ENCODE results near the gene ACTN1.

Gene ACTN1

GRCh38 chr14:68968721-68969120, 10.4 kb downstream of the ACTN1 start:
- no peak for DNase-seq

GRCh38 chr14:68968051-68968450, 11.1 kb downstream of the ACTN1 start:
- DNase-seq = no peak

GRCh38 chr14:68967459-68967940, 11.6 kb downstream of the ACTN1 start:
- no peak for DNase-seq

- DNase-seq = no peak
Measured at GRCh38 chr14:68966872-68967301, 12.2 kb downstream of the ACTN1 start.

DNA sequence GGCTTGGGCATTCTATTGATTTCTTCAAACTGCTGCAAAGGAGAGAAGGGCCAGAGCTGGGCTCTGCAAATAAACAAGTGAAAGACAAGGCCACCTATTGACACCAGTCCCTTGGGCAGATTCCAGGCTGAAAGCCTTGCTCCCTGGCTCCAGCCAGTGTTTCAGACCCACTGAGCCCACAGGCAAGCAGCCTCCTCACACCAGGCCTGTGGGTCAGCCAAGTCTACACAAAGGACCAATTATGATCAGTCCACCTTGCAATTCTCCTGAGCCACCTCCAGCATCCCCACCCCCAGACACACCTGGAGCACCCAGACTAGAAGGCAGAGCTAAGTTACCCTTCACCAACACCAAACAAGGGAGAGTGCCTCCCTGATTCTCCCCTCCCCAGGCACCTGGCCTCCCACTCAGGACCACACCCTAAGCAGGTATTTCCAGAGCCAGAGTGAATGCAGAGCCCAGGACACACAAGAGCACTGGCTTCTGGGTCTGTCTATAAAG, 13.8 kb downstream of the ACTN1 start:
- no peak for DNase-seq

DNA sequence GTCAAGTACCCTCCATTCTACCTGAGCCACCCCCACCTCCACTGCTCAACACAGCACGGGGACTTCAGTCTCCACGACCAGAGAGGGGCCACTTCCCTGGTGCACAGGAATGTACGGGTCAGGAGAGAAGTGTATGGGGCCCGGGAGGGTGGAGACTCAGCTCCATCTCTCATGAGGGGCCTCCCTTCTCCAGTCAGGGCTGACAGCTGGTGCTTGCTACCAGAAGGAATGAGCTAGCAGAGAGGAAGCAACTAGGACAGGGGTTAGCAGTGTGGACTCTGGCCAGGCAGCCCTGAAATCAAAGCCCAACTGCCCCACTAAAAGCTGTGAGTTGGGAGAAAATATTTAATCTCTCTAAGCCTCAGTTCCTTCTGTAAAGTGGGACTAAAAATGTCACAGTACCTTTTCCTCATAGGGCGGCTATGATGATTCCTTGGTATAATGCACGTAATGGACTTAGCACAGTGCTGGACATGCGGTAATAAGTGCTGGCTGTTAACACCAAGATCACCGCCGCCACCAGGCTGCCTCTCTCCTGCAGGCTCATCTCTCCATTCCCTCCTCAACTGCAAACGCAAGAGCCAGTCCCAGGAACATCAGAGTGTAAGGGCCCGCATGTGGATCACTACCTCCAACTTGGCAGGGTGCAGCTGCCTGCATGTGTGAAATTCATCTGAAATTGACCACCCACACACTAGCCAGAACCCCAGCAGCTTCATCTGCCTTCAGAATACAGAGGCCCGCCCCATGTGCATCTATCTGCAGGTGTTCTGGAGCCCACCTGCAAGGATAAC, 14.6 kb downstream of the ACTN1 start:
- no peak for DNase-seq

- no peak for DNase-seq
Measured at GRCh38 chr14:68962681-68963080, 16.4 kb downstream of the ACTN1 start.

DNA sequence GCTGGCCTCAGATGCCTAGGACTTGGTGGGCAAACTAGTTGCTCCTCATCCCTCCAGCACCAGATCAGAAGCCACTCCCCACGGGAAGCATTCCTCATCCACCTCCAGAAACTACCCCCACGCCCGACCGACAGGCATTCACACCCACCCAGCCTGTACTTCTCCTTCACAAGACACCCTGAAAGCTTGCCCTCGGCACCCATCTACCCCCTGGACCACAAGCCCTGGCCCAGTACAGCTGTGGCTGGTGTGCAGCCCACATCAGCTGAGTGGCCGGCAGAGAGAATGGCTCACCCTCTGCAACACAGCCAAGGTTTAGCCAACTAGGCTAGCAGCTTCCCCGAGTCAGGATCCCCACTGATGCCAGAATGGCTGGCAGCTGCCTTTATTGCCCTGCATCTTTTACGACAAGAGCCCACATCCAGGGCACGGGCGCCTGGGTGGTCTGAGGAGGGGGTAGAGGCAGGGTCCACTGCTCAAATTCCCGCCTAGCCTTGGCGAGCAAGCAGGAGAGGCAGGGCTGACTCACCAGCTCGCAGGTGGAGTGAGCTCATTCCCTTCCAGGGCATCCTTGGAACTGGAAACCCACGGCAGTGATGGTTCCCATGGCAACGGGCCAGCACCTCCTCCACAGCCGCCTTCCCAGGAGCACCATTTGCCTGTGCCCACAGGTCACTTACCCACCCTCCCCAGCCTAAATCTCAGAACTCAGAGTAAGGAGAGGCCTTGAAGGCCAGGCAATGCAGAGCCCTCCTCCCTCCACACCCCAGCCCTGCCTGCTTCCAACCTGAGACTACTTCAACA, 17.1 kb downstream of the ACTN1 start:
- DNase-seq = peak; percentile 83

DNA sequence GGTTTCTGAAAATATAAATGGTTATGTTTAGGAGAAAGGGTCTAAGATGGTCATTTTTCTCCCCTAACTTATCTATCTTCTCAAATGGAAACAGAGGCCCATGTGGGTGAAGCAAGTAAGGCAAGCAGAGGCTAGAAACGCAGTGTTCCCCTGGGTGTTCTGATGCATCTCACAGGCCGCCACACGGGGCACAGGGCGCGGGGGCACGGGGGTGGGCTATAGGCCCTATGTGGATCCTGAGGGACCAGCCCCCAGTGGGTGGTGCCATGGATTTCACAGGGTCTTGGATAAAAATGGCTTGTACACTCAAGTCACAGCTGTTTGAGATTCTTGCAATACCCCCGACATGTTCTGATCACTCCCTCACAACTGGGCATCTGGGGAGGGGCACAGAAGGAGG, 17.7 kb downstream of the ACTN1 start:
- no peak for DNase-seq

DNA sequence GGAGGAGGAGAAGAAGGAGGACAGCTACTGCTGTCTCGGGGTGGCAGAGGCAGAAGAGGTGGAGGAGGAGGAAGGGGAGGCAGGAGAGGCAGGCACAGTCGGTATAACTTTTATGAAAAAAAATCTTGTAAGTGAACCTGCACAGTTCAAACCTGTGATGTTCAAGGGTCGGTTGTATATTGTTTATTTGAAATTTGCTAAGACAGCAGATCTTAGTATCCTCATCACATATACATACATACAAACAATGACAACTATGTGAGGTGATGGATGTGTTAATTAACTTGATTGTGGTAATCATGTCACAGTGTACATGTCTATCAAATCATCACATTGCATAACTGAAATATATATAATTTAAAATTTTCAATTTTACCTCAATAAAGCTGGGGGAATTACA, 19.0 kb downstream of the ACTN1 start:
- no peak for DNase-seq

GRCh38 chr14:68959035-68959434, 20.1 kb downstream of the ACTN1 start:
- no peak for DNase-seq

- DNase-seq = no peak
Measured at GRCh38 chr14:68958553-68958952, 20.5 kb downstream of the ACTN1 start.

DNA sequence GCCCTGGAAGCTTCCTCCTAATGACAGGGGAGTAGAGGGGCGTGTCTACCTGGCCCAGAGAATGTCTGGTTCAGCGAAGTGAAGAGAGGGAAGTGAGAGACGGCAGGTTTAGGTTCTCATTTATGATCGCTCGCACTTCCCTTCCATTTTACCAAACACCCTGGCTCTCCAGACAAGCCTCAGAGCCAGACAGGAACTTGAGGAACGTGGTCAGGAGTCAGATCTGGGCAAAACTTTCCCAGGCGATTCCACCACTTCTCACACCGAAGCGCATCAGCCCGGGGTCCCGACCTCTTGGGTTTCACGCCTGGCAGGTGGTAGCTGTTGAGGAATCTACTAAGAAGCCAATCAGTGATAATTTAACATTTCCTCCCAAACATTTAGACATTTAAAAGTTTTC, 21.3 kb downstream of the ACTN1 start:
- no peak for DNase-seq

- no peak for DNase-seq
Measured at GRCh38 chr14:68956724-68957123, 22.4 kb downstream of the ACTN1 start.

DNA sequence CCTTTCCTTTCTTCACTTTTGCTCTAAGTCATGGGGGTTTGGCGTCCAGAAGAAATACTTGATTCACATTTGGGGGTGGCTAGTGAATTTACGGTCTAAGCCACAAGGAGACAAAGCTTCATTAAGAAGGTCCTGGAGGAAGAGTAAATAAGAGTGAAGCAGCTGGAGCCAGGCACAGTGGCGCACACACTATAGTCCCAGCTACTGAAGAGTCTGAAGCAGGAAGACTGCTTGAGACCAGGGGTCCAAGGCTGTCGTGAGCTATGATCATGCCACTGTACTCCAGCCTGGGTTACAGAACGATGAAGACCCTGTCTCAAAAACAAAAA, 23.3 kb downstream of the ACTN1 start:
- DNase-seq = no peak

GRCh38 chr14:68955164-68955850, 23.8 kb downstream of the ACTN1 start:
- DNase-seq = no peak

DNA sequence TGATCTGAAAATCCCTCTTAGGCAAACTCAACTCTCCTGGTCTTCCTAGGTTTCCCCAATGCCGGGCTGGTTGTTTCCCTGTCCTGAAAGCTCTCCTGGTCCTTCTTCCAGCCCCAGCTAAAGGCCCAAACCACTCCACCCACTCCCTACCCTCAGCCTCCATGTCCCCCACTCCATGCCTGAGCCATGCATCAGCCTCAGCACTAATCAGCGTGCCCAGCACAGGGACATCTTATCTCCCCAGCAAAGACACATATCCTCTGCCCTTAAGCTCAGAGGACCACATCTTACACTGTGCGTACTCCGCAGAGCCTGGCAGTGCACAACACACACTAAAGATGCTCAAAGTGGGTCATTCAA, 25.9 kb downstream of the ACTN1 start:
- no peak for DNase-seq

GRCh38 chr14:68952531-68953195, 26.4 kb downstream of the ACTN1 start:
- DNase-seq = no peak

DNA sequence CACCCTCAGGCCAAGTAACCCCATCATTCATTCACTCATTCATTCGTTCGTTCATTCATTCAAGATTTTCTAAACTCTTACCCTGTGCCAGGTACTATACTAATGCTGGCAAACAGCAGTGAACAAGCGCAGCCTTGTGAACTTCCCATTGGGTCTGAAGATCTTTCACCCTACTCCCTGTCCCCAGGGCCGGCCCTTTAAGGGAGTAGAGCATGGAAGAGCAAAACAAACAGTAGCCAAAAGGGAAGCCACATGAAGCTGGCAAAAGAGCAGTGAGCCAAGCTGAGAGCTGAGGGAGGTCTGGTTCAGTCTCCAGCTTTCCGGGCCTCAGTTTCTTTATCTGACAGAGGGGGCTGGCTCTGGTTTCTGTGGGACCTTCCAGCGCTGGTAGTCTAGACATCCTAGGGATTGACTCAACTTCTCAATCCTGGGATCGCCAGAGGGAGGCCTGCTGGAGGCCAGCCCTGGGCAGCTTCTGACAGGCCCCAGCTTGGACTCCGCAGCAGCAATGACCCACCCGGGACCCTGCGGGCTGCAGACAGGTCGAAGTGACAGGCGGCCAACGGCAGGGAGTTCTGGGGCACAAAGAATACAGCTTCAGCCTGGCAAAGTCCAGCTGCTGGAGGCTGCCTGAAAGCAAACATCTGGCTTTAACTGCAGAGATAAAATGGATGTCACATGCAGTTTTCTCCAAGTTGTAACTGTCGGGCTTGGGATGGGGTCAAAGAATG, 27.1 kb downstream of the ACTN1 start:
- DNase-seq = no peak

DNA sequence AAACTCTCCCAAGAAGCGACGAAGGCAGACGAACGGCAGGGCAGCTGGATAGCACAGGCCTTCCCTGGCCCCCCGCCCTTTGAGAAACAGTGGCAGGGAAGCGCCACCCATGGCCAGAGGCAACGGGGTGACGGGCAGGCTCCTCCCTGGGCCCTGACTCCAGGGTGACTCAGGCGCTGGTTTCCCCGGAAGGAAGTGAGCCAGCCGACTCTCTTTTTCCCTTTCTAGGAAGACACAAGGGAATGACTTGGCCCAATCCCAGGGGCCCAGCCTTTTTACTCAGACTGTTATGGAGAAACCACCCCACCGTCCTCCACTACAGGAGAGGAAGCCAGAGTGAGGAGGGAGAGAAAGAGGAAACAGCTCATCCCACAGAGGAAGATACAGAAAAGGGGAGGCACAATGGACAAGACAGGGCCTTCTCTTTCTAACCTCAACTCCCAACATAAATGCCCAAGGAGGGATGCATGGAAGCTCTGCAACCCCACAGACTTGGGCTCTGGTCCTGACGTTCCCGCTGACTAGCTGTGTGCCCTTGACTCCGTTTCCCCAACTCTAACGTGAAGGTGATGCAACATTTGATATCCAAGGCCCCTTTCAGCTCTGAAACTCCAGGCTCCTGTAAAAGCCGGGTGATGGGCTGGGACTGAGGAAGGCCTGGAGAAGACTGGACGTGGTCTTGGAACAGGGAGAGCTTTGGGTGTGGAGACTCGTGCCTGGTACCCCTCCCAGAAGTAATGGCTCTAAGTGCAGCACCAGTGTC, 27.9 kb downstream of the ACTN1 start:
- peak; percentile 77 for DNase-seq

GRCh38 chr14:68950111-68950510, 29.0 kb downstream of the ACTN1 start:
- no peak for DNase-seq

DNA sequence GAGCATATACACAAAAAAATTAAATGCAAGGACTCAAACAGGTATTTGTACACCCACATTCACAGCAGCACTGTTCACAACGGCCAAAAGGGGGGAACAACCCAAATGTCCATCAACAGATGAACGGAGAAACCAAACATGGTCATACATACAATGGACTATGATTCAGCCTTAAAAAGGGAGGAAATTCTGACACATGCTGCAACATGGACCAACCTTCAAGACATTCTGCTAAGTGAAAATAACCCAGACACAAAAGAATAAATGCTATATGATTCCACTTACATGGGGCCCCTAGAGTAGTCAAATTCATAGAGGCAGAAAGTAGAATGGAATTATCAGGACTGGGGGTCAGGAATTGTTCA, 29.5 kb downstream of the ACTN1 start:
- no peak for DNase-seq

Measured in kidney glomerular epithelial cell (primary cell).